Anterior cingulate cortex (tissue), 58 donors: ENCODE results near the gene CRNKL1.

ENCODE experiments used
- DNase-seq, 58 donors: peaks; one replicate each; lab custom pipeline; 2025; lab: John Stamatoyannopoulos, UW

CRNKL1 gene

GRCh38 chr20:20052074-20052970 is at the start of gene CRNKL1, which contains the start of gene CFAP61:
CRNKL1 (minus strand) TSS chr20:20052466; CDS start chr20:20052342, 124 bp downstream.
CFAP61 (plus strand) TSS chr20:20052532; CDS start chr20:20056654, 4,122 bp downstream.
- peak; percentile 83 to 98 (median 95) for DNase-seq

- no peak for DNase-seq
Measured at GRCh38 chr20:20100881-20101280, 48.6 kb upstream of the CRNKL1 start.

GRCh38 chr20:20096421-20096820 is 44.2 kb upstream of the CRNKL1 start:
- peak in 1 of 58 donors; percentile 2 for DNase-seq

- no peak for DNase-seq
Measured at GRCh38 chr20:20095114-20095872, 43.0 kb upstream of the CRNKL1 start.

GRCh38 chr20:20094410-20094809 is 42.1 kb upstream of the CRNKL1 start:
- no peak for DNase-seq

- DNase-seq, result no peak
Measured at GRCh38 chr20:20092827-20093226, 40.6 kb upstream of the CRNKL1 start.

- no peak for DNase-seq
Measured at GRCh38 chr20:20089939-20090338, 37.7 kb upstream of the CRNKL1 start.

GRCh38 chr20:20089018-20089417 is 36.8 kb upstream of the CRNKL1 start:
- DNase-seq, result no peak

GRCh38 chr20:20085812-20086211 is 33.5 kb upstream of the CRNKL1 start:
- peak in 1 of 58 donors; percentile 16 for DNase-seq

- DNase-seq, result peak in 1 of 58 donors; percentile 2
Measured at GRCh38 chr20:20085071-20085470, 32.8 kb upstream of the CRNKL1 start.

- peak in 10 of 58 donors; percentile 2 to 48 (median 10) for DNase-seq
Measured at GRCh38 chr20:20084296-20084752, 32.1 kb upstream of the CRNKL1 start.

- peak in 1 of 58 donors; percentile 41 for DNase-seq
Measured at GRCh38 chr20:20083807-20084206, 31.5 kb upstream of the CRNKL1 start.

- no peak for DNase-seq
Measured at GRCh38 chr20:20079102-20079784, 27.0 kb upstream of the CRNKL1 start.

GRCh38 chr20:20078041-20078440 is 25.8 kb upstream of the CRNKL1 start:
- DNase-seq, result no peak

- DNase-seq, result peak in 52 of 58 donors; percentile 8 to 92 (median 72)
Measured at GRCh38 chr20:20076297-20077065, 24.2 kb upstream of the CRNKL1 start.

- DNase-seq, result no peak
Measured at GRCh38 chr20:20075032-20075431, 22.8 kb upstream of the CRNKL1 start.

- DNase-seq, result peak in 12 of 58 donors; percentile 6 to 43 (median 27)
Measured at GRCh38 chr20:20073801-20074371, 21.6 kb upstream of the CRNKL1 start.

GRCh38 chr20:20070871-20071726 is 18.8 kb upstream of the CRNKL1 start:
- no peak for DNase-seq
